Left ventricle myocardium inferior (tissue), 1 donor: ENCODE results near the gene PDE4C. TPM values are rescaled to one million over a fixed set of nuclear protein-coding genes. Genes with fewer than 3 reads are reported as not detected.

Experiments used
- DNase-seq: peaks from one replicate; pipeline ENCODE4 v3.0.0-alpha.2; 2020
- H3K27ac ChIP-seq: fragments of 200-600 bp; replicated peaks from 2 replicates; pipeline ENCODE4 v1.8.0; 2021
- H3K27me3 ChIP-seq: fragments of 200-600 bp; 2 replicates; pipeline ENCODE4 v1.8.0; 2021; ENCODE audit warnings: low read depth
- H3K36me3 ChIP-seq: fragments of 200-600 bp; 2 replicates; pipeline ENCODE4 v1.8.0; 2021
- H3K4me1 ChIP-seq: fragments of 200-600 bp; 2 replicates; pipeline ENCODE4 v1.8.0; 2021
- H3K4me3 ChIP-seq: fragments of 200-600 bp; 2 replicates; pipeline ENCODE4 v1.8.0; 2021; ENCODE audit warnings: mild to moderate bottlenecking, moderate library complexity
- H3K9me3 ChIP-seq: fragments of 200-600 bp; replicated peaks from 2 replicates; pipeline ENCODE4 v1.8.0; 2021
- CTCF ChIP-seq: fragments of 200-600 bp; IDR thresholded peaks from 2 replicates; pipeline ENCODE4 v1.8.0; 2021; ENCODE audit warnings: antibody characterized with exemption, mild to moderate bottlenecking, borderline replicate concordance
- intact Hi-C: fragments of 100-400 bp; cut with micrococcal nuclease; formaldehyde crosslinking; loops from one replicate; pipeline ENCODE4 v1.11.0; 2022
- total RNA-seq: library from RNA; stranded (reverse); fragmentation: NEBNext Ultra II Directional; extraction: Animal tissue kit (Norgen Biotek cat#: 25700); gene quantifications from one replicate; pipeline ENCODE4 v1.2.1, GENCODE V29; 2021
- donor health status: DM: no; HTN: yes; CAD: no; lungs with severe emphysema.

Gene PDE4C
- total RNA-seq, 1 donor from 2014 or later, result 2.4 TPM

- Histone ChIP-seq H3K9me3 (no peaks in the 10 kb centered on the region), H3K36me3 (no peaks in the 10 kb centered on the region), H3K4me1 (peaks cover 17% of the 10 kb centered on the region), H3K27me3 (no peaks in the 10 kb centered on the region), H3K27ac (no peak overlapping the region), H3K4me3 (no peak overlapping the region)
- intact Hi-C loops, result no loop called here
- no peak for DNase-seq
- TF ChIP-seq CTCF, result no peak
These were observed 44.1 kb upstream of the PDE4C start for GRCh38 chr19:18270326-18270725.

GRCh38 chr19:18269070-18269723, 43.0 kb upstream of the PDE4C start:
- Histone ChIP-seq H3K27ac (no peak overlapping the region), H3K4me1 (peaks cover 6% of the 10 kb centered on the region), H3K27me3 (no peaks in the 10 kb centered on the region), H3K9me3 (no peaks in the 10 kb centered on the region), H3K4me3 (no peak overlapping the region), H3K36me3 (no peaks in the 10 kb centered on the region)
- TF ChIP-seq CTCF, result no peak
- intact Hi-C loops, result no loop called here
- no peak for DNase-seq

GRCh38 chr19:18266771-18267686, 40.8 kb upstream of the PDE4C start:
- TF ChIP-seq CTCF, result no peak
- no peak overlapping the region for H3K27ac ChIP-seq
- no peak overlapping the region for H3K4me3 ChIP-seq
- no peaks in the 10 kb centered on the region for H3K36me3 ChIP-seq
- intact Hi-C loops, result no loop called here
- H3K27me3 ChIP-seq, result no peaks in the 10 kb centered on the region
- H3K4me1 ChIP-seq, result no peaks in the 10 kb centered on the region
- no peak for DNase-seq
- no peaks in the 10 kb centered on the region for H3K9me3 ChIP-seq

- intact Hi-C loops, result no loop called here
- H3K36me3 ChIP-seq, result no peaks in the 10 kb centered on the region
These were observed 39.3 kb upstream of the PDE4C start for GRCh38 chr19:18265582-18265981.

More at GRCh38 chr19:18265582-18265981, 39.3 kb upstream of the PDE4C start:
- H3K9me3 ChIP-seq, result no peaks in the 10 kb centered on the region
- no peak overlapping the region for H3K4me3 ChIP-seq
- H3K27me3 ChIP-seq, result no peaks in the 10 kb centered on the region
- no peak overlapping the region for H3K27ac ChIP-seq
- DNase-seq, result no peak
- no peak for TF ChIP-seq CTCF
- no peaks in the 10 kb centered on the region for H3K4me1 ChIP-seq
